ENCODE measurements around the gene LPCAT4. TPM values are rescaled to one million over a fixed set of nuclear protein-coding genes. Genes with fewer than 3 reads are reported as not detected.

LPCAT4 gene
- total and polyA plus RNA-seq, 8 donors = 9.7 to 34.6 (median 17.1) TPM

GRCh38 chr15:34364041-34364440 is 3.0 kb downstream of the LPCAT4 start:
- Histone ChIP-seq H3K27ac (no peak overlapping the region), H3K27me3 (no peaks in the 10 kb centered on the region), H3K9me3 (no peaks in the 10 kb centered on the region), H3K4me3 (no peak overlapping the region), H3K36me3 (no peaks in the 10 kb centered on the region), H3K4me1 (peaks cover 0 to 9% (median 0%) of the 10 kb centered on the region in 3 donors)
- TF ChIP-seq, protein P1, sequence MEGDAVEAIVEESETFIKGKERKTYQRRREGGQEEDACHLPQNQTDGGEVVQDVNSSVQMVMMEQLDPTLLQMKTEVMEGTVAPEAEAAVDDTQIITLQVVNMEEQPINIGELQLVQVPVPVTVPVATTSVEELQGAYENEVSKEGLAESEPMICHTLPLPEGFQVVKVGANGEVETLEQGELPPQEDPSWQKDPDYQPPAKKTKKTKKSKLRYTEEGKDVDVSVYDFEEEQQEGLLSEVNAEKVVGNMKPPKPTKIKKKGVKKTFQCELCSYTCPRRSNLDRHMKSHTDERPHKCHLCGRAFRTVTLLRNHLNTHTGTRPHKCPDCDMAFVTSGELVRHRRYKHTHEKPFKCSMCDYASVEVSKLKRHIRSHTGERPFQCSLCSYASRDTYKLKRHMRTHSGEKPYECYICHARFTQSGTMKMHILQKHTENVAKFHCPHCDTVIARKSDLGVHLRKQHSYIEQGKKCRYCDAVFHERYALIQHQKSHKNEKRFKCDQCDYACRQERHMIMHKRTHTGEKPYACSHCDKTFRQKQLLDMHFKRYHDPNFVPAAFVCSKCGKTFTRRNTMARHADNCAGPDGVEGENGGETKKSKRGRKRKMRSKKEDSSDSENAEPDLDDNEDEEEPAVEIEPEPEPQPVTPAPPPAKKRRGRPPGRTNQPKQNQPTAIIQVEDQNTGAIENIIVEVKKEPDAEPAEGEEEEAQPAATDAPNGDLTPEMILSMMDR (IDR thresholded peaks at IDR 0.05) = no peak
- 93 to 95% methylated on average over 8 of the region's 8 CpGs for WGBS, 2 donors
- no peak for DNase-seq
- FAIRE-seq = no peak
- intact Hi-C loops (cut with DNase I) = loop anchor here in 1 of 3 donors (10.0 kb wide), 1 partner anchor 129 kb away; no protein-coding TSS in a partner anchor
- no peak for ATAC-seq

DNA sequence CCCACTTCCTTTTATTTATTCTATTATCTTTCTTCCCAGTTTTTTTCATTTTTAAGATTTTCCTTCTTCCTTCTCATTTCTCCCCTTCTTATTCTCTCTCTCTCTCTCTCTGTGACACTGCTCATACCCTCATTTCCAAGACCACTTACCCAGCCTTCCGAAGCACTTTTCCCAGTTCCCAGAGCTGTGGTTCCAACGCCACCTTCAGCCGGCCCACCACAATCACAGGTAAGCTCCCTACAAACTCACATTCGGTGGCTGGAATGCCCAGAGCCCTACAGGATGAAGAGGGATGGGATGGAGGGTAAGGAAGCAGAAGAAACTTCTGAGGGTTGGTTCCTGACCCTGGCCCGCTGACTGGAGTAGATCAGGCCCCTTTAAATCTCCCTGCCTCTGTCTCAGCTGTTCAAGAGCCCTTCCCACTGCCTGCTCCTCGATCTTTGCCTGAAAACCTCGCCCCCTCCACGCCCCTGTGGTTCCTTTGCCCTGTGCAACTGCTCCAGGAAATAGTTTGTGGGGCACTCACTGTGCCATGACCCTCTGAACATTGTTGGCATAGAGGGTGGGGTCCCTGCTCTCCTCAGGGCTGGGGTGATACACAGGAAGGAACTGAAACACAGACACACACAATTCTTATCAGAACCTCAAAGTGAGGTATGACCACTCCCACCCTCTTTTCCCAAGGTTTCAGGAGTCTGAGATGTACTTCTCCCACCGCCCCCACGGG is 4.8 kb downstream of the LPCAT4 start:
- H3K9me3 ChIP-seq = no peaks in the 10 kb centered on the region
- no peaks in the 10 kb centered on the region for H3K27me3 ChIP-seq
- DNase-seq (no peak), ATAC-seq (no peak), FAIRE-seq (no peak)
- 86% methylated on average over 10 of the region's 10 CpGs for WGBS, 2 donors
- TF ChIP-seq, protein P1 (IDR thresholded peaks at IDR 0.05) = no peak
- H3K4me1 ChIP-seq = peaks cover 0 to 5% (median 0%) of the 10 kb centered on the region in 3 donors
- no peaks in the 10 kb centered on the region for H3K36me3 ChIP-seq
- no peak overlapping the region for H3K27ac ChIP-seq
- H3K4me3 ChIP-seq = no peak overlapping the region
- intact Hi-C loops (cut with DNase I) = loop anchor here in 1 of 3 donors (10.0 kb wide), 1 partner anchor 127 kb away; no protein-coding TSS in a partner anchor

DNA sequence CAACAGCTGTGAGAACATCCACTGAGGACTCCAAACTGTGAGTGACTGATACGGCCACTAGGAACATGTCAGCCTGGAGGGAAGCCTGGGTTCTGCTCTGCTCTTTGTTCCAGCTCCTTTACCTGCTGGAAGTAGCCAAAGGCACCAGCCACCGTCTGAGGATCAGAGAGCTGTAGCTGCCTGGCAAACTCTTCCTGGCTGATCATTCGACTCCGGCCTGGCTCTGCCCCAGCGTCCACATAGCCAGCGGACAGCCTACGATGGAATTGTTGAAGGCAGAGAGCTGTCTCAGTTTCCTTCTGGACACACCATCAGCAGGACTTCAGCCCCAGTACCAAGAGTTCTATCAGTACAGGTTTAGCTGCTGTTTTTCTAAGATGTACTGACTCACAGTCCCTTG is 5.7 kb downstream of the LPCAT4 start:
- no peak overlapping the region for H3K27ac ChIP-seq
- no peak for ATAC-seq
- H3K27me3 ChIP-seq = no peaks in the 10 kb centered on the region
- 87% methylated on average over 7 of the region's 7 CpGs for WGBS, 2 donors
- H3K4me1 ChIP-seq = peaks cover 0 to 5% (median 0%) of the 10 kb centered on the region in 3 donors
- intact Hi-C loops (cut with DNase I) = loop anchor here in 1 of 3 donors (10.0 kb wide), 1 partner anchor 126 kb away; no protein-coding TSS in a partner anchor
- no peak for FAIRE-seq
- H3K9me3 ChIP-seq = no peaks in the 10 kb centered on the region
- no peak overlapping the region for H3K4me3 ChIP-seq
- no peak for DNase-seq
- no peaks in the 10 kb centered on the region for H3K36me3 ChIP-seq
- TF ChIP-seq, protein P1 (IDR thresholded peaks at IDR 0.05) = no peak

DNA sequence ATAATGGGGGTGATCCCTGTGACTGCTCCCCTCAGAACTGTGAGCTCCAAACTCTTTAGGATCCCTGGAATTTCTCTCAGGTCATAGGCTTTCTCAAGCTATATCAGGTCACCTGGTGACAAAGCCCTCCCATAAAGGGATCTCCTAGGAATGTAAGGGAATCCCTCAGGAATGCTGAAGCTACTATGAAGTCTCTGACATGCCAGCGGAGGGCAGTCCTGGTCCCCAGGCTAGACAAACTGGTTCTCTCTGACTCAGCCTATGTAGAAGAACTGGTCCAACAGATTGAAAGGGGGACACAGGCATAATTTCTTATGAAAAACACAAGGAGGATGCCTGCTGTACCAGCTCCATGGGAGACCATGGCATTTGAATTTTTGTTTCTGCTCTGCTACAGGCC is 6.7 kb downstream of the LPCAT4 start:
- FAIRE-seq = no peak

More for the DNA sequence above, 6.7 kb downstream of the LPCAT4 start:
- TF ChIP-seq, protein P1 (IDR thresholded peaks at IDR 0.05) = no peak
- H3K9me3 ChIP-seq = no peaks in the 10 kb centered on the region
- DNase-seq (no peak), ATAC-seq (peak in 2 of 4 donors; percentile 18 to 19)
- no peaks in the 10 kb centered on the region for H3K36me3 ChIP-seq
- no peak overlapping the region for H3K4me3 ChIP-seq
- no peak overlapping the region for H3K27ac ChIP-seq
- H3K4me1 ChIP-seq = no peaks in the 10 kb centered on the region
- intact Hi-C loops (cut with DNase I) = loop anchor here in 1 of 3 donors (10.0 kb wide), 1 partner anchor 125 kb away; no protein-coding TSS in a partner anchor
- WGBS, 2 donors = 80 to 85% methylated on average over 1 of the region's 1 CpG
- no peaks in the 10 kb centered on the region for H3K27me3 ChIP-seq
